ENCODE results near the gene GMDS. TPM values are rescaled to one million over a fixed set of nuclear protein-coding genes. Genes with fewer than 3 reads are reported as not detected.

Gene GMDS
- total and polyA plus RNA-seq, 2 of the 13 experiments (the other 11 are each of a cell fraction or from before 2014, with no cell fraction given) = 64.4 to 112 TPM

- TF ChIP-seq HNRNPLL (IDR thresholded peaks at IDR 0.05; ENCODE audit: low read depth, low read length, poor library complexity, severe bottlenecking) (no peak), GATAD1 (CRISPR knock-in tag; IDR thresholded peaks at IDR 0.05) (no peak), TRIM24 (CRISPR knock-in tag; IDR thresholded peaks at IDR 0.05) (no peak)
Observed at GRCh38 chr6:2148748-2149147, 96.7 kb downstream of the GMDS start (continued).

GRCh38 chr6:2147766-2148448 is 97.5 kb downstream of the GMDS start:
- TF ChIP-seq PCBP2 (optimal IDR thresholded peaks at IDR 0.05; ENCODE audit: low read depth, low read length, poor library complexity, severe bottlenecking) = no peak
- no peak for TF ChIP-seq MTF1 (CRISPR knock-in tag; IDR thresholded peaks at IDR 0.05)
- TF ChIP-seq SIX4 (CRISPR knock-in tag; IDR thresholded peaks at IDR 0.05) = no peak
- TF ChIP-seq HNRNPH1 (optimal IDR thresholded peaks at IDR 0.05; ENCODE audit: low read depth, low read length) = no peak
- no peak for TF ChIP-seq DMAP1 (CRISPR knock-in tag; IDR thresholded peaks at IDR 0.05)
- Histone ChIP-seq H3K4me1 (ENCODE audit: insufficient read depth, low read length) (peaks cover 2% of the 10 kb centered on the region), H3K4me3 (replicated peaks in 1 of 3; ENCODE audit: insufficient read depth in 1 of 3, low read depth in 2 of 3, low read length in 3 of 3) (no peak overlapping the region), H3K79me2 (ENCODE audit: insufficient read depth, low read length) (peaks cover 93% of the 10 kb centered on the region), H2AFZ (ENCODE audit: low read length) (no peak overlapping the region), H3K9ac (ENCODE audit: insufficient read depth, low read depth, low read length) (no peak overlapping the region), H3K36me3 (replicated peaks in 1 of 2; ENCODE audit: control insufficient read depth in 1 of 2, insufficient read depth in 2 of 2, low read length in 2 of 2) (peaks cover 0 to 3% of the 10 kb centered on the region in 2 experiments; a peak in 1 of 5 replicates), H3K27me3 (ENCODE audit: control insufficient read depth in 1 of 2, insufficient read depth in 2 of 2, low read length in 2 of 2) (no peaks in the 10 kb centered on the region), H3K9me3 (ENCODE audit: low read length) (no peaks in the 10 kb centered on the region), H3K27ac (ENCODE audit: extremely low read length, insufficient read depth, low read length) (no peak overlapping the region), H4K20me1 (ENCODE audit: insufficient read depth, low read length) (peaks cover 25% of the 10 kb centered on the region), H3K4me2 (ENCODE audit: low read depth, low read length) (no peak overlapping the region)
- intact Hi-C loops (cut with micrococcal nuclease; ENCODE audit: unreplicated experiment) = no loop called here
- no TSS peak for BruUV-seq (replicated peaks)
- DNase-seq (ENCODE audit: low spot score) (no peak), ATAC-seq (no peak), FAIRE-seq (no peak)
- ChIA-PET POLR2A (no interaction called here), CTCF (ENCODE audit: low intra/inter-chr PET ratio, low total read pairs) (no interaction called here)
- whole genome bisulfite sequencing (ENCODE audit: low lambda C conversion rate) = 95% methylated on average over 6 of the region's 6 CpGs
- in situ Hi-C loops (cut with HindIII; ENCODE audit: extremely low pct_ligation_motif_present, low pct_unique_long_range_greater_than_20kb) = no loop called here
